Esophagus squamous epithelium (tissue), 4 donors: Measurements from ENCODE around the gene ADD1.
"Not testable (repeated sequence)": the region's sequence is repeated elsewhere in the genome, so short reads cannot be mapped to it uniquely, and the experiment has no call there.

Experiments used
- CTCF ChIP-seq, 6 experiments: fragments of 450-650 bp in 4 of 6; fragments of 200-600 bp in 2 of 6; sonication (generic) in 2 of 6; IDR thresholded peaks; one replicate each; pipeline ENCODE4 v1.5.1; 2016 to 2019; ENCODE audit warnings: antibody characterized with exemption in 6 of 6, mild to moderate bottlenecking in 4 of 6, moderate library complexity in 4 of 6
- POLR2A ChIP-seq, 4 donors: fragments of 450-650 bp; IDR thresholded peaks; one replicate each; pipeline ENCODE4 v1.6.1; 2017; ENCODE audit warnings: antibody characterized with exemption in 4 of 4, mild to moderate bottlenecking in 4 of 4, moderate library complexity in 3 of 4

- TF ChIP-seq CTCF, POLR2A (IDR thresholded peaks at IDR 0.05): not testable (repeated sequence)
Observed at GRCh38 chr4:2918300-2918699, 74.7 kb downstream of the ADD1 start.
